ENCODE results near the gene MPG.

Gene MPG

GRCh38 chr16:83781-84615, 6.0 kb downstream of the MPG start:
- DNase-seq = no peak

DNA sequence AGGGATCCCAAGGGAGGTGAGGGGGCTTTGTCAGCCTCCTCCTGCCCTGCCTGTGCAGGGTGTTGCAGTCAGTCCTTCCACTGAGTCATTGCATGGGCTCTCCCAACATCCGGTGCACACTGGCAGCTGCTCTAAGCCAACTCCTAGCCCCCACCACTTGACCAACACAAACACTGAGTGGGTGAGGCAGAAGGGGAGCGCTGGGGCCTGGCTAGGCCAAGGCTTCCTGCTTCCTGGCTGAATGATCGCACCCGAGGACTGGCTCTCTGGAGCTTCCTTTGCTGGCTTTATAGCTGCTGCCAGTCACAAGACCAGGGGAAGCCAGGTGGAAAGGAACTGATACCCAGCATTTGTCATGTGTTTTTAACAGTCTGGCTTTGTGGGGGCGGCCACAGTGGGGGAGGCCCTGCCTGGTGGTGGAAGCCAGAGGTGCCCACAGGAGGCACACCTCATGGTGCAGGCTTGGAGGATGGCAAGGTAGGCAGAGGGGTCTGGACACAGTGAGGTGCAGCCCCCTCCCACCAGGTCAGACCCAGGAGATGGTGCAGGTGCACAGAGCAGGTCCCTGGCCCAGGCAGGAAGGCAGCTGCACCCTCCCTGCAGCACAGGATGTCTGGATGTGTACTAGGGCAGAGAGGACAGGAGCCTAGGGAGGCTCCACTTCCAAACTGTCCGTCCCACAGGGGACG, 6.8 kb downstream of the MPG start:
- DNase-seq = peak; percentile 77

DNA sequence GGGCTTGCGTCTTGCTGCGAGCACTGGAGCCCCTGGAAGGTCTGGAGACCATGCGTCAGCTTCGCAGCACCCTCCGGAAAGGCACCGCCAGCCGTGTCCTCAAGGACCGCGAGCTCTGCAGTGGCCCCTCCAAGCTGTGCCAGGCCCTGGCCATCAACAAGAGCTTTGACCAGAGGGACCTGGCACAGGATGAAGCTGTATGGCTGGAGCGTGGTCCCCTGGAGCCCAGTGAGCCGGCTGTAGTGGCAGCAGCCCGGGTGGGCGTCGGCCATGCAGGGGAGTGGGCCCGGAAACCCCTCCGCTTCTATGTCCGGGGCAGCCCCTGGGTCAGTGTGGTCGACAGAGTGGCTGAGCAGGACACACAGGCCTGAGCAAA, 7.4 kb downstream of the MPG start:
- DNase-seq = no peak

DNA sequence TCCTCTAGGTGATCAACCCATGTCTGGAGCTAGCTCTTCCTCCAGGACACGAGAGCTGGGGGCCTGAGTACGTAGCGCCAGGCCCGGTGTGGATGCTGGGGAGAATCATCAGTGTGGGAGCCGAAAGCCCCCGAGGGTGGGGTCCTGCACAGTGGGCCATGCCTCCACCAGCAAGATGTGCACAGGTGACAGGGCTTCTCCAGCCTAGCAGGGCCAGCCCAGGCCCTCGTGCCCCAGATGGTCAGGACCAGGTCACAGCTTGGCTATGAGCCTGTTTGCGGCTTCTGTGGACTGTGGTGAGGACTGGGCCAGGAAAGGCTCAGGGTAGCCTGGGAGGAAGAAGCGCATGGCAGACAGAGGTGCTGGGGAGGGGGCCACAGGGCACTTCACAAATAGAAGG, 7.8 kb downstream of the MPG start:
- no peak for DNase-seq

DNA sequence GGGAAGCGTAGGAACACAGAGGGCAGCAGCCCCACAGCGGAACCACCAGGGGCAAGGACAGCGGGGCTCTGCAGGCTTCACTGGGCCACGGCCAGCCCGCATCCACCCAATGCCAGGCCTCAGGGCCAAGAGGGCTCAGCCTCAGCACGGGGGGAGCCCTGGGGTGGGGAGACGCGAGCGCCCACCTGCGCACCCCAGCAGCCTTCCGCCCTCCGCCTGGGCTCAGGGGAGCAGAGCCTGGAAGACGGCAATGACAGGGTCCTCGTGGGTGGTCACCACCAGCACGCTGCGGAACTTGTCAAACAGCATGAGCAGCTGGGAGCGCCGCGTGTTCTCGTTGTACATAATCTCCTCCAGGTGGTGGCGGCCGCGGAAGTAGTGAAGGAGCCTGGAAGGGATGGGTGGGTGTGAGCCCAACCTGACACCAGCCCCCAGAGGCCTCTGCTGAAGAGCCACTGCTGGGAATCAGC, 8.5 kb downstream of the MPG start:
- no peak for DNase-seq

GRCh38 chr16:88613-89012, 10.6 kb downstream of the MPG start:
- DNase-seq = no peak

- DNase-seq = no peak
These were observed 11.6 kb downstream of the MPG start for GRCh38 chr16:89391-90302.

- DNase-seq = no peak
These were observed 13.5 kb downstream of the MPG start for GRCh38 chr16:91484-91883.

- no peak for DNase-seq
These were observed 14.7 kb downstream of the MPG start for GRCh38 chr16:92431-93339.

DNA sequence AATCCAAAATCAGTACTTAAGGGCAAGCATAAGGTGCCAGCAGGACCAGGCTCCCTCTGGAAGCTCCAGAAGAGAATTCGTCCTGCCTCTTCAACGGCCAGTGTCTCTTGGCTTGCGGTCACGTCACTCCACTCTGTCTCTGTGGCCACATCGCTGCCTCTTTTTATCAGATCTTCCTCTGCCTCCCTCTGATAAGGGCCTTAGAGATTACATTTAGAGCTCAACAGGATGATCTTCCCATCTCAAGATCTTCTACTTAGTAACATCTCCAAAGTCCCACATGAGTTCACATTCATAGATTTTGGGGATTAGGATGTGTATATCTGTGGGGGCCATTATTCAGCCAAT, 16.9 kb downstream of the MPG start:
- DNase-seq = no peak

- peak; percentile 80 for DNase-seq
These were observed 18.9 kb downstream of the MPG start for GRCh38 chr16:96935-97381.

- DNase-seq = no peak
These were observed 19.8 kb downstream of the MPG start for GRCh38 chr16:97822-98221.

- DNase-seq = no peak
These were observed 23.0 kb downstream of the MPG start for GRCh38 chr16:100989-101388.

DNA sequence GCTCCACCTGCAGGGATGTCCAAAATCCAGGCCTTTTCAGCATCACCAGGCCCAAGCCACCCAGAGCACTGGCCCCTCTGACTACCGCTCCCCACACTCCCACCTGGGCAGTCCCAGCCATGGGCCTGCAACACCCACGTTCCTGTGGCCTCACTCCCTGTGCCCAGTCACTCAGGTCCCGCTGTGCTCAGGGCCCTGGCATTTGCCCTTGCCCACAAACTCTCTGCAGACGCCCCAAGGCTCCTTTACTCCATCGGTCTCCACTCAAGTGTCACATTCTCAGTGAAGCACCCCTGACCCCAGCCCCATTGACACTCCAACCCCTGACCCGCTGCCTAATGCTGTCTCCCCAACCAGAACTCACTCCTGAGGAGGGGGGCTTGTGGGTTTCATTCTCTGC, 23.6 kb downstream of the MPG start:
- DNase-seq = no peak

GRCh38 chr16:102060-102855, 24.2 kb downstream of the MPG start:
- no peak for DNase-seq

GRCh38 chr16:104355-104754, 26.3 kb downstream of the MPG start:
- DNase-seq = no peak

DNA sequence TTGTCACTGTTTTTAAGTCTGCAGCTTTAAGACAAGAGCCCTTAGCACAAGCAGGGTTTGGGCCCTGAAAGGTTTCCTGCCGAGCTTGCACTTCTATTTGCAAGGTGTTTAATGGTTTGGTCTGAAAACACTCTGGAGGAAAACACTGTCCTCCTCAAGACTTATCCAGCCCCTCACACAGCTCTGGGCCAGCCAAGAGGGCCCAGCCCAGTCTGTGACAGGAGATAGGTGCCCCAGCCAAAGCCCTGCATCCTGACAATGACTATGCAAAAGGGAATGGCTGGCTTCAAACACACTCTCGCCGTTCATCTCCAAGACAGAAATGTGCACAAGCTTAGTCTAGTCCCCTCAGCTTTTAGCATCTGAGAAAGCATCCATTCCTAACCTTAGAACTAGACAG, 26.9 kb downstream of the MPG start:
- DNase-seq = no peak

- no peak for DNase-seq
These were observed 27.5 kb downstream of the MPG start for GRCh38 chr16:105521-105920.

- DNase-seq = peak; percentile 75
These were observed 28.7 kb downstream of the MPG start for GRCh38 chr16:106623-107324.

DNA sequence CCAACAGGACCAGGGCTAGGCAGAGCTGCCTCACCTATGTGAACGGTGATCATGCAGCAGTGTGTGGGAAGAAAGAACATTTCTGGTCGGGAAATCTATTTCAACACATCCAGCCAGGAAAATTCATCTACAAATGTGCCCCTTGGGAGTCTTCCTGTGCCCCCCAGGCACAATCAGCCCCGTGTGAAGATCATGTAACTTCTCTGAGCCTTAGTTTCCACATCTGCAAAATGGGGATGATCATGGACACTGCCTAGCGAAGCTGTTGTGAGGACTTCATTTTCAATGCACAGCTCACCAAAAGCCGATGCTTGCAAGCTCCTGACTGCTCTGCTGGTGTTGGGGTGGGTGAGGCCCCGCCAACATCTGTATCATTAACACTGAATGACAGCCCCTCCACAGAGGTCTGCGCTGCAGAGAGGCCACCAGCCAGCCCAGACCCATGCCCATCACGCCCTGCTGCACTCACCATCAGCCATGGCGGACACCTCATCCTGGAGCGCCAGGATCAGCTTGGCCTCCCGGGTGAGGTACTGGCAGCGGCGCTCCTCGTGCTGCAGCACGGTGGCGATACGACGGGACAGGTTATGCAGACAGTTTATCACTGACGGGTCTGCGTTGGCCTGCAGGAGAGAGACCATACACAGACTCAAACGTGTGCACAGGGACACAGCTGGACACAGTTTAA, 34.3 kb downstream of the MPG start:
- DNase-seq = no peak

Measured in fibroblast of skin of abdomen (primary cell).